Measurements from ENCODE around the gene CAMSAP2.
"Not testable (repeated sequence)": the region's sequence is repeated elsewhere in the genome, so short reads cannot be mapped to it uniquely, and the experiment has no call there.

Gene CAMSAP2

GRCh38 chr1:200783926-200784325 lies 45.2 kb downstream of the CAMSAP2 start:
- no peak for TF ChIP-seq CTCF (conservative IDR thresholded peaks at IDR 0.05; ENCODE audit: low read depth, low read length)
- no peak overlapping the region for H3K4me3 ChIP-seq (ENCODE audit: low read length)
- no peak for DNase-seq (ENCODE audit: low read depth)

- TF ChIP-seq CTCF (conservative IDR thresholded peaks at IDR 0.05; ENCODE audit: low read depth, low read length): no peak
- no peak overlapping the region for H3K4me3 ChIP-seq (ENCODE audit: low read length)
- DNase-seq (ENCODE audit: low read depth): no peak
Observed at GRCh38 chr1:200784576-200784975, 45.9 kb downstream of the CAMSAP2 start.

GRCh38 chr1:200786788-200787187 lies 48.1 kb downstream of the CAMSAP2 start:
- no peak for TF ChIP-seq CTCF (conservative IDR thresholded peaks at IDR 0.05; ENCODE audit: low read depth, low read length)
- no peak for DNase-seq (ENCODE audit: low read depth)
- no peak overlapping the region for H3K4me3 ChIP-seq (ENCODE audit: low read length)

GRCh38 chr1:200787896-200788387 lies 49.2 kb downstream of the CAMSAP2 start:
- no peak for DNase-seq (ENCODE audit: low read depth)
- no peak overlapping the region for H3K4me3 ChIP-seq (ENCODE audit: low read length)
- TF ChIP-seq CTCF (conservative IDR thresholded peaks at IDR 0.05; ENCODE audit: low read depth, low read length): no peak

- not testable (repeated sequence) for DNase-seq (ENCODE audit: low read depth)
Observed at GRCh38 chr1:200791012-200791411, 52.3 kb downstream of the CAMSAP2 start.

GRCh38 chr1:200793677-200794076 lies 55.0 kb downstream of the CAMSAP2 start:
- H3K4me3 ChIP-seq (ENCODE audit: low read length): no peak overlapping the region
- TF ChIP-seq CTCF (conservative IDR thresholded peaks at IDR 0.05; ENCODE audit: low read depth, low read length): no peak
- no peak for DNase-seq (ENCODE audit: low read depth)

More at GRCh38 chr1:200791012-200791411, 52.3 kb downstream of the CAMSAP2 start:
- H3K4me3 ChIP-seq (ENCODE audit: low read length): not testable (repeated sequence)

GRCh38 chr1:200794506-200795065 lies 55.9 kb downstream of the CAMSAP2 start:
- TF ChIP-seq CTCF (conservative IDR thresholded peaks at IDR 0.05; ENCODE audit: low read depth, low read length): no peak
- no peak for DNase-seq (ENCODE audit: low read depth)
- H3K4me3 ChIP-seq (ENCODE audit: low read length): no peak overlapping the region
